ENCODE measurements around the gene GDPD5. TPM values are rescaled to one million over a fixed set of nuclear protein-coding genes. Genes with fewer than 3 reads are reported as not detected.

GDPD5 gene
- polyA plus RNA-seq, 1 experiment, result 1.4 TPM

DNA sequence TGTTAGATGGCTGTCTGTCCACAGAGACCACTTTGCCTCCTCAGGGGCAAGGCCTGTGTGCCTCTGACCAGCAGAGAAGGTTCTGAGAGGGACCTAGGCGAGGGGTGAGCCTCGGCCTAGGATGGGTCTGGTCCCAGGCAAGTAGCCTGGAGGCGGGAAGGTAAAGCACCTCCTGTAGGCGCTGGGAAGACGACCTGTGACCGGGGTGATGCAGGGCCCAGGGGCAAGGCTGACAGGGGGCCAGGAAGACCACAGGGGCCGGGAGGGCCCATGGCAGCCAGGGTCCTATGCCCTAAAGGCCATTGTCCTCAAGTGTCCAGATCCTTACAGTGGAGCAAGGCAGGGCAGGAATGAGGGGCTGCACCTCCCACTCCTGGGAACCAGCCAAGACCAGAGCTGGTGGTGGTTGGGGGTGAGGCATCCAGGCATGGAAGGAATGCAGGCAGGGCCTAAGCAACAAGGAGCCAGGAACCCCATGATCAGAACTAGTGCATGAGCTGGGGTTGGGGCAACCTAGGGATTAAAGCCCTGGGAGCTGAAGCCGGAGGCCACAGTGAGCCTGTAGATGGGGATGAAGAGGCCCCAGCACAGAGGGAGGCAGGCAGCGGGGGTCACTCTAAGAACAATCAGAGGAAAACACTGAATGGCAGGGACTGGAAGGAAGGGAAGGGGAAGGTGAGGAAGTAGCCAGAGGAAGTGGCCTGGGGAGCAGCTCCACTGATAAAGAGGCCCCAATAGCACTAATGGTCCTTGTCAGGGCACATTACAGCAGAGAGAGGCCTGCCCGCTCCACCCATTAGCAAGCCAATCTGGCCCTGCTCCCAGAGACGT lies 59.8 kb downstream of the GDPD5 start:
- DNase-seq (ENCODE audit: low read depth, low spot score), result no peak
- ChIA-PET POLR2A (no interaction called here), CTCF (interaction anchor here (1.1 kb wide), 1 partner anchor 110 kb away, joined by 3 read pairs; no protein-coding TSS in a partner anchor)
- H3K4me3 ChIP-seq (ENCODE audit: low read depth, low read length), result no peak overlapping the region
- H3K9me3 ChIP-seq (ENCODE audit: control insufficient read depth, insufficient read depth, low read length), result no peaks in the 10 kb centered on the region
- H3K27me3 ChIP-seq (ENCODE audit: control insufficient read depth, insufficient read depth, low read length), result no peaks in the 10 kb centered on the region
- TF ChIP-seq, protein P1, sequence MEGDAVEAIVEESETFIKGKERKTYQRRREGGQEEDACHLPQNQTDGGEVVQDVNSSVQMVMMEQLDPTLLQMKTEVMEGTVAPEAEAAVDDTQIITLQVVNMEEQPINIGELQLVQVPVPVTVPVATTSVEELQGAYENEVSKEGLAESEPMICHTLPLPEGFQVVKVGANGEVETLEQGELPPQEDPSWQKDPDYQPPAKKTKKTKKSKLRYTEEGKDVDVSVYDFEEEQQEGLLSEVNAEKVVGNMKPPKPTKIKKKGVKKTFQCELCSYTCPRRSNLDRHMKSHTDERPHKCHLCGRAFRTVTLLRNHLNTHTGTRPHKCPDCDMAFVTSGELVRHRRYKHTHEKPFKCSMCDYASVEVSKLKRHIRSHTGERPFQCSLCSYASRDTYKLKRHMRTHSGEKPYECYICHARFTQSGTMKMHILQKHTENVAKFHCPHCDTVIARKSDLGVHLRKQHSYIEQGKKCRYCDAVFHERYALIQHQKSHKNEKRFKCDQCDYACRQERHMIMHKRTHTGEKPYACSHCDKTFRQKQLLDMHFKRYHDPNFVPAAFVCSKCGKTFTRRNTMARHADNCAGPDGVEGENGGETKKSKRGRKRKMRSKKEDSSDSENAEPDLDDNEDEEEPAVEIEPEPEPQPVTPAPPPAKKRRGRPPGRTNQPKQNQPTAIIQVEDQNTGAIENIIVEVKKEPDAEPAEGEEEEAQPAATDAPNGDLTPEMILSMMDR (IDR thresholded peaks at IDR 0.05; ENCODE audit: low read depth, low read length), result no peak
- H3K27ac ChIP-seq (ENCODE audit: low read depth, low read length), result no peak overlapping the region

DNA sequence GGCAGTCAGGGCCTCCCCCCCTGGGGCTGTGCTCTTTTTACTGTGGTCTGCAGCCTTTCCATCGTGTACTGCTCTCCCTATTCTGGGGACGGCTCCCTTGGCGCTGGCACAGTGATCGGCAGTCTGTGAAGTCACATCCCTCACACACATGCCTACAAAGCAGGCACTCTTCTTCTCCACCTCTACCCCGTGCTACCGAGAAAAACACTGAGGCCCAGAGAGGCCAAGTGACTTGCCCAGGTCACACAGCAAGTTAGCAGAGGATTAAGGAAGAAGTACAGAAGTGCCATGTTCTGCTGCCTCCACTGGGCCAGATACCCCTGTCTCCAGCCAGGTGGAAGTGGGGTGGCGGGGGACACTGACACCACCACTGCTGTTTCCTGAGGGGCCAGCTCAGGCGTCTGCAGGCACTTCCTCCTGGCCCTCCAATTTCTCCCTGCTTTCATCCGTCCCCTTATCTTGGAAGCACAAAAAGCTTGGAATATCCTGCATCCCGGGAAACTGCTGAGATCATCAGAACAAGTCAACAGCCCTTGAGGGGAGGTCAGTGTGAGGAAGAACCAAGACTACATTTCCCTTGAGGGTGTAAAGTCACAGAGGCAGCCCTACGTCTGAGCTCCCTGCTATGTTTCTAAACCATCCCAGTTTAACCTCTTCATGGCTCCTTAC lies 62.5 kb downstream of the GDPD5 start:
- H3K9me3 ChIP-seq (ENCODE audit: control insufficient read depth, insufficient read depth, low read length), result no peaks in the 10 kb centered on the region
- POLR2A ChIA-PET, result no interaction called here
- TF ChIP-seq, protein P1 (IDR thresholded peaks at IDR 0.05; ENCODE audit: low read depth, low read length), result no peak
- no peak overlapping the region for H3K4me3 ChIP-seq (ENCODE audit: low read depth, low read length)
- no peaks in the 10 kb centered on the region for H3K27me3 ChIP-seq (ENCODE audit: control insufficient read depth, insufficient read depth, low read length)
- H3K27ac ChIP-seq (ENCODE audit: low read depth, low read length), result no peak overlapping the region
- CTCF ChIA-PET, result no interaction called here
- DNase-seq (ENCODE audit: low read depth, low spot score), result no peak

DNA sequence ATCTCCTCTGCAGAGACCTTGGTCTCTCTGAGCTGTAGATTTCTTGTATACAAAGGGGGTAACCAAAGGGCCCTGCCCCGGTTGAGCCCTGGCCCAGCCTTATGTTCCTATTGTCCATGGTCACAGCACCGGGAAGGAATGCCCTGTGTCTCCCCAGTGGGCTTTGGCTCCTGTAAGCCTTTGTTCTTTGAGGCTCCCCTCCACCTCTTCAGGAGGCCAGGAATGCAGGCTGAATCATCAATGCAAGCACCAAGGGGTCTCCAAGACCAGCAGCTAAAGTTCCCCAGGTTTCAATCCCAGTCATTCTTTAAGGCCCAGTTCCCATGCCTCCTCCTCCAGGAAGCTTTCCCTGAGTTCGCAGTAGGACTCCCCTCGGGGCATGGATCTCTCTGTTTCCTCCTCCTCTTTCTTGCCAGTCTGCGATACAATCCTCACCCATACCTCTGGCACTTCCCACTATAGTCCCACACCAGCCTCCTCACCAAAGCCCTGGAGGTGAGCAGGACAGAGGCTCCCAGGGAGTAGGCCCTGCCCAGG lies 63.6 kb downstream of the GDPD5 start:
- TF ChIP-seq, protein P1 (IDR thresholded peaks at IDR 0.05; ENCODE audit: low read depth, low read length), result no peak
- no peaks in the 10 kb centered on the region for H3K9me3 ChIP-seq (ENCODE audit: control insufficient read depth, insufficient read depth, low read length)
- ChIA-PET POLR2A (no interaction called here), CTCF (no interaction called here)
- H3K27me3 ChIP-seq (ENCODE audit: control insufficient read depth, insufficient read depth, low read length), result no peaks in the 10 kb centered on the region
- no peak overlapping the region for H3K27ac ChIP-seq (ENCODE audit: low read depth, low read length)
- no peak for DNase-seq (ENCODE audit: low read depth, low spot score)
- H3K4me3 ChIP-seq (ENCODE audit: low read depth, low read length), result no peak overlapping the region

DNA sequence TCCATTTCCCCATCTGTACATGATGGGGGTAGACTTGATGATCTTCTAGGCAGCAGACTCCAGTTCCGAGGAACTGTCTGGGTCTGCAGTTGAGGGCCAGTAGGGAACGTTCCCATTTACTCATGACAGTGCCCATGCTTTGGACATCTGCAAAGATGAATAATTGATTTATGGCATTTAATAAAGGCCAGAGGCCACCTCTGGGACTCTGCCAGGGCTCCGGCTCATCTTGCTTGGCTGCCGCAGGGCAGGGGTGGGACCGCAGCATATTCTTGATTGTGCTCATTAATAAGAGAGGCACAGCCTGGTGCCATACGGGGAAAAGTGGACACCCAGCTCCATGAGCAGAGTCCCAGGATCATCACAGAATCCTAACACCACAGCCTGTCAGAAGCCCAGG lies 64.6 kb downstream of the GDPD5 start:
- H3K27ac ChIP-seq (ENCODE audit: low read depth, low read length), result no peak overlapping the region
- ChIA-PET POLR2A (no interaction called here), CTCF (no interaction called here)
- H3K9me3 ChIP-seq (ENCODE audit: control insufficient read depth, insufficient read depth, low read length), result no peaks in the 10 kb centered on the region
- no peaks in the 10 kb centered on the region for H3K27me3 ChIP-seq (ENCODE audit: control insufficient read depth, insufficient read depth, low read length)
- no peak for DNase-seq (ENCODE audit: low read depth, low spot score)
- H3K4me3 ChIP-seq (ENCODE audit: low read depth, low read length), result no peak overlapping the region
- TF ChIP-seq, protein P1 (IDR thresholded peaks at IDR 0.05; ENCODE audit: low read depth, low read length), result no peak
